Neuronal stem cell (in vitro differentiated cells): ENCODE results near the gene COMMD2.

Experiments used
- DNase-seq: peaks from one replicate; pipeline ENCODE4 v3.0.0-alpha.2; 2013; ENCODE audit warnings: low spot score
- H2AFZ ChIP-seq: one replicate; pipeline ENCODE4 v1.6.1; 2013; ENCODE audit warnings: mild to moderate bottlenecking, low read length, inconsistent platforms
- H2AK5ac ChIP-seq: 2 replicates; pipeline ENCODE4 v1.6.1; 2013; ENCODE audit warnings: low read depth, mild to moderate bottlenecking, inconsistent platforms, low read length, moderate library complexity, mixed read lengths
- H2BK120ac ChIP-seq: 2 replicates; pipeline ENCODE4 v1.6.1; 2013; ENCODE audit warnings: low read depth, mild to moderate bottlenecking, inconsistent platforms, low read length, moderate library complexity, mixed read lengths
- H2BK12ac ChIP-seq: one replicate; pipeline ENCODE4 v1.6.1; 2013; ENCODE audit warnings: low read length, inconsistent platforms
- H2BK15ac ChIP-seq: 2 replicates; pipeline ENCODE4 v1.6.1; 2013; ENCODE audit warnings: mild to moderate bottlenecking, low read length, inconsistent platforms, mixed read lengths
- H2BK5ac ChIP-seq: one replicate; pipeline ENCODE4 v1.6.1; 2013; ENCODE audit warnings: inconsistent platforms, mild to moderate bottlenecking, low read length, moderate library complexity
- H3K14ac ChIP-seq: one replicate; pipeline ENCODE4 v1.6.1; 2013; ENCODE audit warnings: low read length, inconsistent platforms
- H3K18ac ChIP-seq: 2 replicates; pipeline ENCODE4 v1.6.1; 2013; ENCODE audit warnings: low read length, inconsistent platforms
- H3K23ac ChIP-seq: 2 replicates; pipeline ENCODE4 v1.6.1; 2013; ENCODE audit warnings: low read depth, mild to moderate bottlenecking, mixed read lengths, low read length, inconsistent platforms; ENCODE audit not compliant: poor library complexity
- H3K27ac ChIP-seq: replicated peaks from 3 replicates; pipeline ENCODE4 v1.5.1; 2013; ENCODE audit warnings: low read length, inconsistent platforms
- H3K27me3 ChIP-seq, 3 experiments: 2 replicates each; pipeline ENCODE4 v1.6.1; 2013; ENCODE audit warnings: low read length in 3 of 3, mild to moderate bottlenecking in 2 of 3, inconsistent platforms in 1 of 3, low read depth in 1 of 3, mixed read lengths in 1 of 3, moderate library complexity in 1 of 3; ENCODE audit not compliant: control insufficient read depth in 3 of 3, insufficient read depth in 3 of 3
- H3K36me3 ChIP-seq, 2 donors: replicated peaks in 1 of 2; 2 replicates each; pipeline ENCODE4 v1.6.1; 2013; ENCODE audit warnings: low read length in 2 of 2; ENCODE audit not compliant: control insufficient read depth in 2 of 2, insufficient read depth in 2 of 2
- H3K4ac ChIP-seq: 2 replicates; pipeline ENCODE4 v1.6.1; 2013; ENCODE audit warnings: inconsistent platforms, mild to moderate bottlenecking, low read length, moderate library complexity
- H3K4me1 ChIP-seq, 2 donors: 1 replicate in 1 of 2; 2 replicates in 1 of 2; pipeline ENCODE4 v1.6.1; 2013; ENCODE audit warnings: low read length in 2 of 2, low read depth in 1 of 2; ENCODE audit not compliant: control insufficient read depth in 2 of 2, insufficient read depth in 1 of 2
- H3K4me2 ChIP-seq: one replicate; pipeline ENCODE4 v1.6.1; 2013; ENCODE audit warnings: mild to moderate bottlenecking, low read length, inconsistent platforms; ENCODE audit not compliant: insufficient read depth, poor library complexity, severe bottlenecking
- H3K4me3 ChIP-seq, 2 donors: 2 replicates each; pipeline ENCODE4 v1.5.1; 2013; ENCODE audit warnings: low read length in 2 of 2, mild to moderate bottlenecking in 2 of 2, inconsistent platforms in 1 of 2, moderate library complexity in 1 of 2
- H3K79me1 ChIP-seq: one replicate; pipeline ENCODE4 v1.6.1; 2013; ENCODE audit warnings: low read depth, mild to moderate bottlenecking, inconsistent platforms, low read length, moderate library complexity
- H3K9ac ChIP-seq: one replicate; pipeline ENCODE4 v1.6.1; 2013; ENCODE audit warnings: mild to moderate bottlenecking, low read depth, low read length, inconsistent platforms; ENCODE audit not compliant: poor library complexity
- H3K9me3 ChIP-seq, 2 donors: replicated peaks in 1 of 2; 2 replicates each; pipeline versions ENCODE3 to v1.6.1; 2013; ENCODE audit warnings: low read length in 2 of 2, mild to moderate bottlenecking in 2 of 2, inconsistent platforms in 1 of 2, low read depth in 1 of 2, mixed read lengths in 1 of 2, moderate library complexity in 1 of 2; ENCODE audit not compliant: control insufficient read depth in 2 of 2, insufficient read depth in 1 of 2
- H4K8ac ChIP-seq: one replicate; pipeline ENCODE4 v1.6.1; 2013; ENCODE audit warnings: low read depth, mild to moderate bottlenecking, inconsistent platforms, low read length, moderate library complexity
- H4K91ac ChIP-seq: one replicate; pipeline ENCODE4 v1.6.1; 2013; ENCODE audit warnings: low read length, low read depth, mild to moderate bottlenecking, inconsistent platforms; ENCODE audit not compliant: poor library complexity
- WGBS, 2 donors: extraction: QIAGEN DNeasy Blood & Tissue Kit; methylation state at CpG; one replicate each; pipeline ENCODE4 v1.1.7; 2013; ENCODE audit warnings: missing lambda C conversion rate in 2 of 2, mixed read lengths in 1 of 2; ENCODE audit not compliant: insufficient read length in 2 of 2, insufficient replicate concordance in 1 of 2; ENCODE audit errors: extremely low coverage in 2 of 2; 5-methylcytosine and 5-hydroxymethylcytosine counted together

COMMD2 gene

DNA sequence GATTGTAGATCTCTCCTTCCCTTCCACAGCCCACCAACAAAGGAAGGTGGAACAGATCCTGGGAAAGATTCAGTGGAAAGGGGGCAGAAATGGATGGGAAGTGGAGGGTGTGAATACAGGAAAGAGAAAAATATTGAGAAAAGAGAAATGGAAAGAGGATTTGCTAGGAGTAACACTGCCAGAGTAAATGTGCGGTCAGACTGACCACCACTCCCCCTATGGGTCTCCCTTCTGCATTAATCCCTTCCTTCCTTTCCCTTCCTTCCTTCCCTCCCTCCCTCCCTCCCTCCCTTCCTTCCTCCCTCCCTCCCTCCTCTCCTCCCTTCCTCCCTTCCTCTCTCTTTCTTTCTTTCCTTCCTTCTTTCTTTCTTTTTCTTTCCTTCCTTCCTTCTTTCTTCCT lies 12.0 kb upstream of the COMMD2 start:
- Histone ChIP-seq H3K36me3 (no peaks in the 10 kb centered on the region), H2BK5ac (no peak overlapping the region), H2BK120ac (no peak overlapping the region), H2BK12ac (no peak overlapping the region), H3K4me1 (peaks cover 0 to 6% of the 10 kb centered on the region in 2 donors), H3K4me2 (no peak overlapping the region), H3K79me1 (no peaks in the 10 kb centered on the region), H3K27me3 (peaks cover 0 to 40% (median 0%) of the 10 kb centered on the region in 3 experiments), H2AFZ (no peak overlapping the region), H3K23ac (no peak overlapping the region), H4K91ac (no peak overlapping the region), H4K8ac (no peak overlapping the region), H3K4ac (no peak overlapping the region), H3K9ac (no peak overlapping the region), H3K9me3 (no peaks in the 10 kb centered on the region), H3K14ac (no peak overlapping the region), H3K18ac (no peak overlapping the region), H3K4me3 (no peak overlapping the region), H2AK5ac (no peak overlapping the region), H3K27ac (no peak overlapping the region), H2BK15ac (no peak overlapping the region)
- no peak for DNase-seq
- WGBS, 2 donors, result no CpG with 5 or more reads among the region's 1 CpG

DNA sequence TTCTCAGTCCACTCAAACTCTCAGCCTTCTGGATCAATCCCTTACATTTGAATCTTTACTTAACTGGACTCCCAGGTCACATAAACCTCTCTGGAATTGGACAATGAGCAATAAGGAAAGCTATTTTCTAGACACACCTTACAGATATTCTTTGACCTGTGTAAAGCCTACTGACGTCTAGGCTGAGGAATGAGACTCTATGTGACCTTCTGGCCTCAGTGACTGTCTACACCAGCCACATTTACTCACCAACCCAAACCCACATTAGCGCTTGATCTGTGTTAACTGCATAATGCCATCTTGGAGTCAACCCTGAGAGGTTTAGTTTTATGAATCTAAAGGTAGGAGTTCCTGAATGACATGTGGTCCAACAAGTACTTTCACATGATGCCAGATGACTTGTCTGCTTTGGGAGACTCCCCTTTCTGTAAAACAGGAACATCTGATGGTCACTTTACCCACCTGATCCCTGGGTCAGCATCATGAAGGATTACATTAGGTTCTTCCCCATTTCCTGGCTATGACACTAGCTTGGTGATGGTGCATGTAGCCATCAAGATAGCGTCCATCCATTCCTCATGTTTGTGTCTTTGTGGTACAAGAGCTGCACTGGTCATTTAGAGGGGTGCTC lies 11.4 kb upstream of the COMMD2 start:
- H3K4ac ChIP-seq, result no peak overlapping the region
- H3K27ac ChIP-seq, result no peak overlapping the region
- no peak overlapping the region for H4K8ac ChIP-seq
- H2BK12ac ChIP-seq, result no peak overlapping the region
- no peak overlapping the region for H3K9ac ChIP-seq
- no peak overlapping the region for H4K91ac ChIP-seq
- no peak for DNase-seq
- H3K4me1 ChIP-seq, result peaks cover 0 to 6% of the 10 kb centered on the region in 2 donors
- no peaks in the 10 kb centered on the region for H3K79me1 ChIP-seq
- peaks cover 0 to 46% (median 0%) of the 10 kb centered on the region in 3 experiments for H3K27me3 ChIP-seq
- H2BK120ac ChIP-seq, result no peak overlapping the region
- no peaks in the 10 kb centered on the region for H3K9me3 ChIP-seq
- no peak overlapping the region for H3K4me2 ChIP-seq
- H3K36me3 ChIP-seq, result no peaks in the 10 kb centered on the region
- H2BK15ac ChIP-seq, result no peak overlapping the region
- no peak overlapping the region for H3K23ac ChIP-seq
- H3K4me3 ChIP-seq, result no peak overlapping the region
- H2BK5ac ChIP-seq, result no peak overlapping the region
- no CpG with 5 or more reads among the region's 3 CpGs for WGBS, 2 donors
- no peak overlapping the region for H3K18ac ChIP-seq
- no peak overlapping the region for H3K14ac ChIP-seq
- no peak overlapping the region for H2AFZ ChIP-seq
- no peak overlapping the region for H2AK5ac ChIP-seq

DNA sequence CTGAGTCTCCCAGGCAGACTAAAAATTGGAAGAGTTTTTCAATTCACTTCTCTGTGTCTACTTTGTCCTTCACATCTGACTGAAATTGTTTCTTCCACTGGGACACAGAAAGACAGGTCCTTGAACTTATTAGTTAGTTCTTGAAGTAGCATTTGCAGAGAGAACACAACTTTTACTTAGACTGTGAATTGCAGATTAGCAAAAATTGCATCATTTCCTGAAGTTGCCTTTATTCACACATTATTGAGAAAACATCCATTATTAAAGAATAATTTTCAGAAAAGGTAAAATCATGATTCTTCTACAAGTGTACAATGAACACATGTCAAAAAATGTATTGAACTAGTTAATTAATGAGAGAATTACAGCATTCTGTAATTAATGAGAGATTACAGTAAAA lies 1.4 kb upstream of the COMMD2 start:
- H2AK5ac ChIP-seq, result no peak overlapping the region
- no peak overlapping the region for H3K9ac ChIP-seq
- no peaks in the 10 kb centered on the region for H3K79me1 ChIP-seq
- no peak overlapping the region for H3K14ac ChIP-seq
- no peaks in the 10 kb centered on the region for H3K9me3 ChIP-seq
- peaks cover 1 to 23% of the 10 kb centered on the region in 2 donors for H3K36me3 ChIP-seq
- DNase-seq, result no peak
- no peak overlapping the region for H4K91ac ChIP-seq
- no peak overlapping the region for H3K23ac ChIP-seq
- no peak overlapping the region for H4K8ac ChIP-seq
- no peak overlapping the region for H2BK5ac ChIP-seq
- H3K18ac ChIP-seq, result no peak overlapping the region
- H3K27me3 ChIP-seq, result peaks cover 0 to 18% (median 0%) of the 10 kb centered on the region in 3 experiments
- H2BK12ac ChIP-seq, result no peak overlapping the region
- H3K4ac ChIP-seq, result no peak overlapping the region
- H3K27ac ChIP-seq, result no peak overlapping the region
- peaks cover 3 to 6% of the 10 kb centered on the region in 2 donors for H3K4me1 ChIP-seq
- no peak overlapping the region for H2BK15ac ChIP-seq
- H2AFZ ChIP-seq, result peak overlapping the region; percentile 94
- no peak overlapping the region for H2BK120ac ChIP-seq
- H3K4me3 ChIP-seq, result no peak overlapping the region
- no peak overlapping the region for H3K4me2 ChIP-seq

DNA sequence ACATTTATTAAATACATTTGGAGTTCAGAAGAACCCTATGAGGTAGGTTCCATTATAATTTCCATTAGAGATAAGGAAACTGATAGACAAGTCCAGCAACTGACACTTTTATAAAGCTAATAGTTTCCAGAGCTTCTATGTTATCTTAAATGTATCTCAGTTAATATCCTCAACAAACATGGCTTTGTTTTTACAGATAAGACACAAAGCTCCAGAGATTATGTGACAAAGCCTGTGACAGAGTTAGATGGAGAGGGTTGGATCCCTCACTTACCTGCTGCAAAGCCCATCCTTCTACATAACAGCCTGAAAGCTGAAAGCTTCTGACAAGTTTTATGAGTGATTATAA lies 473 bp upstream of the COMMD2 start:
- H2BK5ac ChIP-seq, result no peak overlapping the region
- no peak overlapping the region for H3K18ac ChIP-seq
- H2BK15ac ChIP-seq, result no peak overlapping the region
- H3K9ac ChIP-seq, result no peak overlapping the region
- H3K27me3 ChIP-seq, result peaks cover 0 to 12% (median 0%) of the 10 kb centered on the region in 3 experiments
- no peaks in the 10 kb centered on the region for H3K9me3 ChIP-seq
- peaks cover 3 to 6% of the 10 kb centered on the region in 2 donors for H3K4me1 ChIP-seq
- no peak overlapping the region for H4K8ac ChIP-seq
- H2BK120ac ChIP-seq, result no peak overlapping the region
- H3K23ac ChIP-seq, result no peak overlapping the region
- peak overlapping the region; percentile 94 for H2AFZ ChIP-seq
- H3K36me3 ChIP-seq, result peaks cover 7 to 33% of the 10 kb centered on the region in 2 donors
- no peak overlapping the region for H2AK5ac ChIP-seq
- H3K4me3 ChIP-seq, result peak overlapping the region in 1 of 2 donors; percentile 89
- peak overlapping the region; percentile 51 for H3K4me2 ChIP-seq
- H3K14ac ChIP-seq, result no peak overlapping the region
- DNase-seq, result no peak
- no peak overlapping the region for H3K4ac ChIP-seq
- H4K91ac ChIP-seq, result no peak overlapping the region
- no peak overlapping the region for H2BK12ac ChIP-seq
- no peak overlapping the region for H3K27ac ChIP-seq
- no peaks in the 10 kb centered on the region for H3K79me1 ChIP-seq
